Suprapubic skin (tissue), 4 donors: ENCODE data around the gene KIRREL3.

Experiments used
- CTCF ChIP-seq, 2 donors: fragments of 200-600 bp in 1 of 2; fragments of 450-650 bp in 1 of 2; sonication (generic) in 1 of 2; IDR thresholded peaks; one replicate each; pipeline ENCODE4 v1.5.1; 2016 to 2019; ENCODE audit warnings: antibody characterized with exemption in 2 of 2, mild to moderate bottlenecking in 1 of 2, moderate library complexity in 1 of 2
- EP300 ChIP-seq: sonication (generic); formaldehyde crosslinking; IDR thresholded peaks from one replicate; pipeline ENCODE4 v1.6.1; 2017; ENCODE audit warnings: antibody characterized with exemption
- POLR2AphosphoS5 ChIP-seq, 3 donors: sonication (generic); formaldehyde crosslinking; IDR thresholded peaks; one replicate each; pipeline ENCODE4 v1.6.1; 2017; ENCODE audit warnings: antibody characterized with exemption in 3 of 3

GRCh38 chr11:126791991-126792390 lies 208.6 kb downstream of the KIRREL3 start:
- TF ChIP-seq CTCF (IDR thresholded peaks at IDR 0.05) (no peak), POLR2AphosphoS5 (IDR thresholded peaks at IDR 0.05) (no peak), EP300 (no peak)
